Duodenal mucosa (tissue), 2 donors: Measurements from ENCODE around the gene PLXNC1.
A peak's percentile ranks its signal among the peaks of the same experiment; 100 is the strongest.

Experiments used
- H3K27ac ChIP-seq: one replicate; pipeline ENCODE4 v1.7.0; 2013; ENCODE audit warnings: low read depth, low read length
- H3K27me3 ChIP-seq, 2 donors: one replicate each; pipeline ENCODE4 v1.7.0; 2013; ENCODE audit warnings: low read length in 2 of 2, control low read depth in 1 of 2; ENCODE audit not compliant: insufficient read depth in 2 of 2, control insufficient read depth in 1 of 2
- H3K36me3 ChIP-seq, 2 donors: one replicate each; pipeline ENCODE4 v1.7.0; 2013; ENCODE audit warnings: low read length in 2 of 2, control low read depth in 1 of 2; ENCODE audit not compliant: insufficient read depth in 2 of 2, control insufficient read depth in 1 of 2
- H3K4me1 ChIP-seq, 2 donors: one replicate each; pipeline ENCODE4 v1.7.0; 2013; ENCODE audit warnings: low read length in 2 of 2, control low read depth in 1 of 2; ENCODE audit not compliant: insufficient read depth in 2 of 2, control insufficient read depth in 1 of 2
- H3K4me3 ChIP-seq, 2 donors: one replicate each; pipeline ENCODE4 v1.7.0; 2013; ENCODE audit warnings: low read length in 2 of 2, low read depth in 1 of 2
- H3K9ac ChIP-seq, 2 donors: one replicate each; pipeline ENCODE4 v1.7.0; 2013; ENCODE audit warnings: low read length in 2 of 2, low read depth in 1 of 2
- H3K9me3 ChIP-seq, 2 donors: one replicate each; pipeline ENCODE4 v1.7.0; 2013; ENCODE audit warnings: low read length in 2 of 2, control low read depth in 1 of 2; ENCODE audit not compliant: control insufficient read depth in 1 of 2

The PLXNC1 gene

DNA sequence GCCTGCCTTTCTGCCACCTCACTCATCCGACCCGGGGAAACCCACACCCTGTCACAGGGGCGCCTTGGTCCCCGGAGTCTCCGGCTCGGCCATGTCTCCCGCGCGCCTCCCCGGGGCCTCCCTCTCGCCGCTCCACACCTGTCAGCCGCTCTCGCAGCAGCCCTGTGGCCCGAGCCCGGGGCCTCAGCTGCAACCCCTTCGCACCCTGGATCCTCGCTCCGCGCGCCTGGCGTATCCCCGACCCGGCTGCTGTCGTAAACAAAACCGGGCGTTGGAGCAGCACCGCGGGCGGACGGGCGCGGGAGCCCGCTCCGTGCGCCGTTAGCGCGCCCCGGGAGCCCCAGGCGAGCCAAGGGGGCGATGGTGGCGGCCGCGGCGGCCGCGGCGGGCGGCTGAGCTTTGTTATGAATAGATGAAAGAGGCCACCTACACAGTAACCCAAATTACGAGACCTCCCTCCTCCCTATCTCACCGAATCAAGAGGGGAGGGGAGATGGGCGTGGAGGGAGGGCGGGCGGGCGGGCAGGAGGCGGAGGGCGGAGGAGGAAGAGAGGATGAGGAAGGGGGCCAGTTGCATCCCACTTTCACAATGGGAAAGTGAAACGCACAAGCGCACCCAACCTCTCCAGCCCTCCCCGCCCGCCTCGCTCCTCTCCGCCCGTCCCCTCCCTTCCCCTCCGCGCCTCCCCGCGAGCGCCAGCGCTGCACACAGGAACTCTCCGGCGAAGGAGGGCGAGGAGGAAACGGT is at the start of gene PLXNC1:
Gene PLXNC1 (plus strand): TSS at position 587 of the 748 bp plus-strand sequence. CDS start 395 bp downstream, outside the sequence.
- H3K36me3 ChIP-seq = no peaks in the 10 kb centered on the region
- H3K4me1 ChIP-seq = peaks cover 23 to 37% of the 10 kb centered on the region in 2 donors
- peaks cover 21 to 40% of the 10 kb centered on the region in 2 donors for H3K27me3 ChIP-seq
- H3K4me3 ChIP-seq = peak within 1 kb of the TSS; percentile 64 to 78
- H3K9me3 ChIP-seq = no peaks in the 10 kb centered on the region
- no peak within 1 kb of the TSS for H3K27ac ChIP-seq
- H3K9ac ChIP-seq = peak within 1 kb of the TSS; percentile 48 to 57

DNA sequence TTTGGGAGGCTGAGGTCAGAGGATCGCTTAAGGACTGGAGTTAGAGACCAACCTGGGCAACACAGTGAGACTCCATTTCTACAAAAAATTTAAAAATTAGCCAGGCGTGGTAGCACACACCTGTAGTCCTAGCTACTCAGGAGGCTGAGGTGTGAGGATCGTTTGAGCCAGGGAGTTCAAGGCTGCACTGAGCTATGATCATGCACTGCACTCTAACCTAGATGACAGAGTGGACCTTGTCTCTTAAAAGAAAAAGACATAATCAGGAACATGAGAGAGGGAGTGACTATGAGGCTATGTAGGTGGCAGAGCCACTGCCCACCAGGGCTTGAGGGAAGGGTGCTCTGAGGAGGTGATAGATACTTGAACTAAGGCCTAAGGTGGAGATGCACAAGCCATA is 49.2 kb upstream of the PLXNC1 start:
- no peak overlapping the region for H3K9ac ChIP-seq
- H3K9me3 ChIP-seq = no peaks in the 10 kb centered on the region
- peaks cover 0 to 5% of the 10 kb centered on the region in 2 donors for H3K27me3 ChIP-seq
- no peaks in the 10 kb centered on the region for H3K36me3 ChIP-seq
- H3K4me1 ChIP-seq = peaks cover 23 to 30% of the 10 kb centered on the region in 2 donors
- H3K4me3 ChIP-seq = no peak overlapping the region
- H3K27ac ChIP-seq = no peak overlapping the region

DNA sequence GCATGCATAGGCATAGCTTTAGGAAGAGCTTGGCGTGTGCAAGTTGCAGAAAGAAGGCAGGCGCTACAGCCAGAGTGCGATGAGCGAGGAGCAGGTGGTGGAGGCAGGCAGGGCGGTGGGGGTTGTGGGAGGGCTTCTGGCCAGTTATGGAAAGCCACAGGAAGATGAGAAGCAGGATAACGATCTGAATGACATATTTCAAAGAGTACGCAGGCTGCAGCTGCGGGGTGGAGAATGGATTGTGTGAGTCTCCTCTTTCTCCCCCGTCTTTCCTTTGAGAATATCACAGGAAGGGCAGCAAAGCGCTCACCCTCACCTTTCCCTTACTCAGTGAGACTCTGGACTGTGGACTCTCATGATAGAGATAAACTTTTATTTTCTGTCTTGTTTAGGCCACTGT is 48.7 kb upstream of the PLXNC1 start:
- no peaks in the 10 kb centered on the region for H3K9me3 ChIP-seq
- no peak overlapping the region for H3K27ac ChIP-seq
- peaks cover 0 to 5% of the 10 kb centered on the region in 2 donors for H3K27me3 ChIP-seq
- no peaks in the 10 kb centered on the region for H3K36me3 ChIP-seq
- H3K4me1 ChIP-seq = peaks cover 23 to 30% of the 10 kb centered on the region in 2 donors
- H3K9ac ChIP-seq = no peak overlapping the region
- H3K4me3 ChIP-seq = no peak overlapping the region

DNA sequence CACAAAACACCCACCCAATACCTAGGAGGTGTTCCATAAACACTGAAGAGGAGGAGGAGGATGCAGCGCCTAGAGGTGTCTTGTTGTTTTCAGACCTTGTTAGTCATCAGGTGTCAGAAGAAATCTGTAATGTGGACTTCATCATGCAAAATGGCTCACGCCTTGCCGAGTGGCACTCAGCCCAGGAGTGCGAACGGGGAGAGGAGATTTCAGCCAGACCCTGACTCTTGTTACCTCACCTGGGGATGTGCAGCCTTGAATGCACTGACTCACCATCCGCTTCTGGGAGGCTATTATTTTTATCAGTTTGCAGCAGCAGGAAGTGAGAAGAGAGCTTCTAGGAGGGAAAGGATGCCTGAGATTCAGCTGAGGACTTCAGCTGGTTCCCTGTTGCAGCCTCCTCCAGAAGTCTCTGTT is 48.2 kb upstream of the PLXNC1 start:
- H3K4me1 ChIP-seq = peaks cover 23 to 30% of the 10 kb centered on the region in 2 donors
- no peaks in the 10 kb centered on the region for H3K9me3 ChIP-seq
- no peak overlapping the region for H3K27ac ChIP-seq
- H3K9ac ChIP-seq = peak overlapping the region in 1 of 2 donors; percentile 40
- H3K4me3 ChIP-seq = peak overlapping the region in 1 of 2 donors; percentile 9
- no peaks in the 10 kb centered on the region for H3K36me3 ChIP-seq
- peaks cover 0 to 10% of the 10 kb centered on the region in 2 donors for H3K27me3 ChIP-seq

DNA sequence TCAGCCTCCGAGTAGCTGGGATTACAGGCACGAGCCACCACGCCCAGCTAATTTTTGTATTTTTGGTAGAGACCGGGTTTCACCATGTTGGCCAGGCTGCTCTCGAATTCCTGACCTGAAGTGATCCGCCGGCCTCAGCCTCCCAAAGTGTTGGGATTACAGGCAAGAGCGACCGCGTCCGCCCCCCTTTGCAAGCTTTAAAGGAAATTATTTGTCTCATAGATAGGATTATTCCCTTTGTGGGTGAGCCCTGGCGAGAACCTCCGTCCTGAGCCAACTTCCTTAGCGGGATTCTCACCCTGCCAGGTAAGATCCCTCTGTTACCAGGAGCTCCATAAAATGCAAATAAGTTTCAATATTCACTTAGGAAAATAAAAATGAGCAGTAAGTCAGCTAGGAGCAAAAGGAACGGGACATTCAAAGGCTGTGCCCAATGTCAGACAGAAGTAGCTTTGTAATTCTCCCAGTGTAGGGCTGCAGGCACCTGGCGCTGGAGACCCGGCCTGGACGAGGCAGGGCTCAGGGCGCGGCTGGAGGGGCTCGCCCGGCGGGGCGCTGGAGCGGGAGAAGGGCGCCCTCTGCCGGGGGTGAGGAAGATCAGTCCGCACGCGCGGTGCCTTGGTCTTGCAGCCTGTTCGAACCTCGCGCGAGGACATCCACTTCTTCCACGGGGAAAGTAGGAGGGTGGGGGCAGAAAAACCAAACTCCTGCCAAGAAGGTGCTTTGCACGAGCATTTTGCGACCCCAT is 47.2 kb upstream of the PLXNC1 start:
- peak overlapping the region; percentile 76 to 82 for H3K4me3 ChIP-seq
- H3K4me1 ChIP-seq = peaks cover 23 to 30% of the 10 kb centered on the region in 2 donors
- H3K9me3 ChIP-seq = no peaks in the 10 kb centered on the region
- H3K9ac ChIP-seq = peak overlapping the region; percentile 47 to 69
- H3K36me3 ChIP-seq = no peaks in the 10 kb centered on the region
- H3K27ac ChIP-seq = no peak overlapping the region
- peaks cover 3 to 10% of the 10 kb centered on the region in 2 donors for H3K27me3 ChIP-seq

DNA sequence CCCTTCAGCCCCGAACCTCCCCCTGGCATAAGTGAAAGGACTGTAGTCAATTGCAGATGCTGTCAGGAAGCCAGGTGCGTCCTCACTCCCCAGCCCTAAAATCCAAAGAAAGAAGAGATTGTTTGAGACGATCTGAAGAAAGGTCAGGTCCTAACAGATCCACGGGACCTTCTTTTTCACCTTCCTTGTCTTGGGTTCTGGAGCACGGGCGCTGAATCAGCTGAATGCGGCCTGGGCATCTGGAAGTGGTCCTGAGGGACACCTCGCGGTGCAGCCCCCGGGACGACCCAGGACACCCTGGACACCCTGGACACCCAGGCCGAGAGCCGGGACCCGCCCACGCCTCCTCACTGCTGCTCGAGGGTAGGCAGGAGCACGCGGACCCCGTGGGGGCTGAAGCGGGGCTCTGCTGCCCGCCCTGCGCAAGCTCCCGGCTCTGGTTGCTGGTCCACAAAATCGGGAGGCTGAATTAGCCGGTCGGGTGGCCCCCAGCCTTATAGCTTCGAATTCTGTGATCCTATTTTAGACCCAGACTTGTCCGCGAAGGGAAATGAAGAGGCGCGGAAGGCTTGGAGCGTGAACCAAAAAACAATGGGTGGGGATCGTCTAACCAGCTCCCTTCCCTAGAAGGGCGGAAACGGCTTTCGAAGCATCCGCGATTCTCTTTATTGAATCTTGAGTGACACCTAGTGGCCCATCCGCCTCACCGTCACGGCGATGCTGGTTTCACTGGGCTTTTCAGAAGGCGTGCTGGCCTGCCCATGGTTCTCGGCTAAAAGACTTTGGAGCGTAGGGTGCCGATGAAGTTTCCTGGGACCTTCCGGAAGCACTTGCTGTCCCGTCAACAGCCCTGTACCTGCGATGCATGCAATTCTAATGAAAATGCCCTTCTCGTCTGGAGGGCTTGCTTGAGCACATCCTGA is 46.4 kb upstream of the PLXNC1 start:
- H3K27ac ChIP-seq = no peak overlapping the region

DNA sequence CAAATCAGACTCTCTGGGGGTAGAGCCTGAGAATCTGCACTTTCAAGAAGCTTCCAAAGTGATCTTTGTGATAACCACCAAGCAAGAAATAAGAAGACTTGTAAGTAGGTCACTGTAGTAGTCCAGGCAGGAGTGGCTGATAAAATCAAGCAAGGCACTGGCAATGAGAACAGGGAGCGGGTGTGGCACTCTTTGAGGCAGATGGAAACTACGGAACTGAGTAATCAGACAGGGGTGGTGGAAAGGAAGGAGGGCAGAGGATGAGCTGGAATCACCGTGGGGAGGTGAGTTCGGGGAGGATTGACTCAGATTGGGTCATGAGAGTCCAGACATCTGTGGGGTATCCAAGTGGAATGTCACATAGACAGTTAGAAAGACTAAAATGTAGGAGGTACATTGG is 44.4 kb upstream of the PLXNC1 start:
- H3K27ac ChIP-seq = no peak overlapping the region
- no peak overlapping the region for H3K4me3 ChIP-seq
- H3K27me3 ChIP-seq = peaks cover 3 to 10% of the 10 kb centered on the region in 2 donors
- peaks cover 23 to 30% of the 10 kb centered on the region in 2 donors for H3K4me1 ChIP-seq
- H3K9me3 ChIP-seq = no peaks in the 10 kb centered on the region
- H3K9ac ChIP-seq = no peak overlapping the region
- H3K36me3 ChIP-seq = no peaks in the 10 kb centered on the region

More for the DNA sequence above, 46.4 kb upstream of the PLXNC1 start:
- H3K4me3 ChIP-seq = peak overlapping the region; percentile 76 to 82
- peaks cover 23 to 30% of the 10 kb centered on the region in 2 donors for H3K4me1 ChIP-seq
- no peaks in the 10 kb centered on the region for H3K36me3 ChIP-seq
- peaks cover 3 to 10% of the 10 kb centered on the region in 2 donors for H3K27me3 ChIP-seq
- H3K9ac ChIP-seq = peak overlapping the region; percentile 47 to 69
- H3K9me3 ChIP-seq = no peaks in the 10 kb centered on the region

DNA sequence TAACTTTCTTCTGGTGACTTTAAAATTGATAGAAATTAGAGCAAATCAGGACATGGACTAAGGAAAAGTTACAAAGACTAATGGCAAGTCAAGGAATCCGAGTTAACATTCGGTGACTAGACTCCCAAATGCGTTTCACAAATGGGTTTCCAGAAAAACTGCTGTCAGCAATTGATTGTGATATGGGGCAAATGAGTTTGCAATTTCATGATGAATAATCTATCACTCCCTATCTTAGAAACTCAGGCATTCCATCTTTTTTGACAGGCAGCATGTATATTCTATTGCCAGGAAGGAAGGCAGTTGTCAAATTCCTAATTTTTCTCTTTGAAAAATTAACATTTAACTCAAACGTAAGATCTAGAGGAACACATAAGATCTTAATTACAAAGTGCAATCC is 40.5 kb upstream of the PLXNC1 start:
- Histone ChIP-seq H3K9ac (no peak overlapping the region), H3K9me3 (no peaks in the 10 kb centered on the region), H3K36me3 (no peaks in the 10 kb centered on the region), H3K27me3 (peaks cover 3 to 5% of the 10 kb centered on the region in 2 donors), H3K4me3 (no peak overlapping the region), H3K4me1 (no peaks in the 10 kb centered on the region), H3K27ac (no peak overlapping the region)

DNA sequence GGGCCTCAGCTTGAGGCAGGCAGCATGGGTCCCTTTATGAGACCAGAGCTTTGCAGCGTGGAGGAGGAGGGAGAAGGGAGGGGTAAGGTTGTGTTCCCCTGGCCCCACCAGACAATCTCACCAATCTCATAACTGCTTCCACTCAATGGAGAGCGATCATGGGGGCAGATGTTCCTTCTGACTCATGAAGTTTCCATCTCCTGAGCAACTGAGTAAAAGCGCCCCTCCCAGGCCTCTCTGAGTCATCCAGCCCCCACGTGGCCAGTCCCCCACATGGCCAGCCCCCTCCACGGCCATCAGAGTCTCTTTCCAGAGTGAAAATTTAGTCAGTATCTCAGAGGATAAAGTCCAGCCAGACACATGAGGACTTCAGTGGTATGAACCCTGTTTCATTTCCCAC is 39.2 kb upstream of the PLXNC1 start:
- Histone ChIP-seq H3K4me3 (no peak overlapping the region), H3K27me3 (peaks cover 3 to 5% of the 10 kb centered on the region in 2 donors), H3K27ac (no peak overlapping the region), H3K9me3 (no peaks in the 10 kb centered on the region), H3K9ac (no peak overlapping the region), H3K36me3 (no peaks in the 10 kb centered on the region), H3K4me1 (no peaks in the 10 kb centered on the region)
